ENCODE results near the gene ARHGEF11. TPM values are rescaled to one million over a fixed set of nuclear protein-coding genes. Genes with fewer than 3 reads are reported as not detected.

The ARHGEF11 gene
- total and polyA plus RNA-seq, 2 of the 4 experiments (the other 2 are of a cell fraction): 16.8 to 17.2 TPM

GRCh38 chr1:156887734-156888133 is 157.8 kb downstream of the ARHGEF11 start:
- no peak overlapping the region for H2BK15ac ChIP-seq (ENCODE audit: low read depth, low read length)
- no peak overlapping the region for H3K4me3 ChIP-seq (ENCODE audit: insufficient read depth, low read depth, low read length)
- no peaks in the 10 kb centered on the region for H3K36me3 ChIP-seq (ENCODE audit: control insufficient read depth, insufficient read depth, low read length)
- H3K9me1 ChIP-seq (ENCODE audit: insufficient read depth, low read length): no peaks in the 10 kb centered on the region
- H4K5ac ChIP-seq (ENCODE audit: low read depth, low read length): no peak overlapping the region
- POLR2A ChIA-PET (ENCODE audit: unreplicated experiment): no interaction called here
- no peaks in the 10 kb centered on the region for H3K79me1 ChIP-seq (ENCODE audit: low read depth in 1 of 2, low read length in 2 of 2)
- 26% methylated on average over 3 of the region's 6 CpGs; no CpG with 5 or more reads in 1 of the 2 experiments for WGBS, 2 experiments (ENCODE audit: extremely low coverage in 2 of 2, insufficient read length in 1 of 2)
- intact Hi-C loops (cut with micrococcal nuclease): no loop called here
- H3K4me2 ChIP-seq (ENCODE audit: low read depth, low read length): no peak overlapping the region
- H3K14ac ChIP-seq (replicated peaks; ENCODE audit: low read depth, low read length): no peak overlapping the region
- no peaks in the 10 kb centered on the region for H3K4me1 ChIP-seq (ENCODE audit: control insufficient read depth, insufficient read depth, low read length)
- H4K91ac ChIP-seq (ENCODE audit: insufficient read depth, low read depth, low read length): no peak overlapping the region
- no peak overlapping the region for H3K27ac ChIP-seq (ENCODE audit: insufficient read depth, low read length)
- no peak overlapping the region for H3K23ac ChIP-seq (ENCODE audit: low read depth, low read length)
- no peak overlapping the region for H3K56ac ChIP-seq (ENCODE audit: extremely low read depth, insufficient read depth, low read length)
- dilution Hi-C loops (cut with HindIII; ENCODE audit: low sequenced_read_pairs, unreplicated experiment): no loop called here
- CTCF ChIA-PET: interaction anchor here (1.0 kb wide), 1 partner anchor 40 kb away, joined by 3 read pairs; no protein-coding TSS in a partner anchor
- H4K8ac ChIP-seq (ENCODE audit: low read depth in 2 of 2, low read length in 2 of 2): no peak overlapping the region
- H2BK5ac ChIP-seq (ENCODE audit: low read depth, low read length, poor library complexity, severe bottlenecking): no peak overlapping the region
- DNase-seq (no peak), ATAC-seq (ENCODE audit: low read depth) (no peak)
- H2AFZ ChIP-seq (replicated peaks; ENCODE audit: low read length, poor library complexity): no peak overlapping the region
- H2AK5ac ChIP-seq (ENCODE audit: low read depth, low read length): no peak overlapping the region
- no TSS peak for BruUV-seq (replicated peaks)
- TF ChIP-seq FOS (IDR thresholded peaks at IDR 0.05; ENCODE audit: low read depth, low read length): no peak
- TF ChIP-seq CHD1 (IDR thresholded peaks at IDR 0.05; ENCODE audit: low read depth, low read length): no peak
- TF ChIP-seq CEBPB (IDR thresholded peaks at IDR 0.05; ENCODE audit: low read depth, low read length): no peak
- TF ChIP-seq BHLHE40 (IDR thresholded peaks at IDR 0.05; ENCODE audit: low read depth, low read length): no peak
- TF ChIP-seq NFE2L2 (IDR thresholded peaks at IDR 0.05; ENCODE audit: low read depth, low read length): no peak
- TF ChIP-seq SMC3 (IDR thresholded peaks at IDR 0.05; ENCODE audit: low read depth, low read length): no peak
- no peak for TF ChIP-seq MXI1 (IDR thresholded peaks at IDR 0.05; ENCODE audit: borderline replicate concordance, low read depth, low read length)
- no peak for TF ChIP-seq RFX5 (IDR thresholded peaks at IDR 0.05; ENCODE audit: low read depth, low read length)
- no peak for TF ChIP-seq RCOR1 (IDR thresholded peaks at IDR 0.05; ENCODE audit: insufficient replicate concordance, low read length)
- no peak for TF ChIP-seq MAZ (IDR thresholded peaks at IDR 0.05; ENCODE audit: borderline replicate concordance, low read depth, low read length)
- TF ChIP-seq USF2 (IDR thresholded peaks at IDR 0.05; ENCODE audit: low read depth, low read length): no peak
- TF ChIP-seq RAD21 (IDR thresholded peaks at IDR 0.05; ENCODE audit: low read length): no peak
- no peak for TF ChIP-seq POLR2A (IDR thresholded peaks at IDR 0.05; ENCODE audit: low read depth, low read length)
- TF ChIP-seq CTCF (conservative IDR thresholded peaks at IDR 0.05; ENCODE audit: low read depth, low read length): no peak
- no peak for TF ChIP-seq MAFK (IDR thresholded peaks at IDR 0.05; ENCODE audit: low read depth, low read length)
- no peak for TF ChIP-seq ELK1 (IDR thresholded peaks at IDR 0.05; ENCODE audit: borderline replicate concordance, low read depth, low read length)
- H3K9me3 ChIP-seq (ENCODE audit: control insufficient read depth, insufficient read depth, low read length): no peaks in the 10 kb centered on the region
- H2BK120ac ChIP-seq (ENCODE audit: low read depth, low read length): no peak overlapping the region
- no peak overlapping the region for H3K9ac ChIP-seq (ENCODE audit: low read depth, low read length)
- H4K20me1 ChIP-seq (ENCODE audit: insufficient read depth, low read length): no peaks in the 10 kb centered on the region
- H3K18ac ChIP-seq (ENCODE audit: low read depth, low read length): no peak overlapping the region
- no peak overlapping the region for H2AK9ac ChIP-seq (replicated peaks; ENCODE audit: low read depth, low read length, poor library complexity)
- H3K27me3 ChIP-seq (ENCODE audit: control insufficient read depth, insufficient read depth, low read length): peaks cover 60% of the 10 kb centered on the region
- in situ Hi-C loops (cut with MboI; ENCODE audit: low sequenced_read_pairs): loop anchor here (10.0 kb wide), 1 partner anchor 193 kb away; no protein-coding TSS in a partner anchor
- H2BK20ac ChIP-seq (ENCODE audit: low read depth, low read length): no peak overlapping the region
- H3K4ac ChIP-seq (ENCODE audit: low read depth, low read length): no peak overlapping the region

All from IMR-90 (cell line).